ENCODE results near the gene MAGEA11.
"Not testable (repeated sequence)": the region's sequence is repeated elsewhere in the genome, so short reads cannot be mapped to it uniquely, and the experiment has no call there.

Gene MAGEA11

GRCh38 chrX:149718757-149719156, 6.9 kb downstream of the MAGEA11 start:
- no peak for DNase-seq

DNA sequence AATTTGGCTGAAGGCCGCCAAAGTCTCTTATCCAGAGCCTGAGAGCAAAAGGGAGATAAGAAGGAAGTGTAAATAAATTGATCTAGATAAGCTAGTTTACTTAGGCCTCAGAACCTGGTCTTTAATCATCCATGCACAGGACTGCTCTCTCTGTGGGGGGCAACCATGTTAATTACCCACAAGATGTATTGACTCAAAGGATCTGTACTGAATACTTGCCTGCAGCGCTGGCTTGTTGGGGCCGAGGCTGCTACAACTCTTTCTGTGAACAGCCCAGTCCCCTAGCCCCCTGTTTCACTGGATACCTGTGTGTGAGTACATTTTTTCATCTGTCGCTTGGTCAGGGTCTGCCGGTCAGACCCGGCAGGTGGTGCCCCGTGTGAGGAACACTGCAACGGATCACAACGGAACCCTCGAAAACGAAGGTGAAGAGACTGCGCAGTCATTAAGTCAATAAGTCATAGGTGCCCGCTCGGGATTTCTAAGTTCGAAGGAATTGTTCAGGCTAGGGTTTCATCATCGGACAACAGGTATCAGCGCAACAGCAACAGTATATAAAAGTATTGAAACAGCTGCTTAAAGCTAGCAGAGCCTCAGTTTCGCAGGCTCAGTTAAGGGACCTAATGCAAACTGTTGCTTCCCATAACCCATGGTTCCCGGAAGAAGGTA, 8.3 kb downstream of the MAGEA11 start:
- no peak for DNase-seq

- not testable (repeated sequence) for DNase-seq
Measured at GRCh38 chrX:149721241-149721640, 9.4 kb downstream of the MAGEA11 start.

DNA sequence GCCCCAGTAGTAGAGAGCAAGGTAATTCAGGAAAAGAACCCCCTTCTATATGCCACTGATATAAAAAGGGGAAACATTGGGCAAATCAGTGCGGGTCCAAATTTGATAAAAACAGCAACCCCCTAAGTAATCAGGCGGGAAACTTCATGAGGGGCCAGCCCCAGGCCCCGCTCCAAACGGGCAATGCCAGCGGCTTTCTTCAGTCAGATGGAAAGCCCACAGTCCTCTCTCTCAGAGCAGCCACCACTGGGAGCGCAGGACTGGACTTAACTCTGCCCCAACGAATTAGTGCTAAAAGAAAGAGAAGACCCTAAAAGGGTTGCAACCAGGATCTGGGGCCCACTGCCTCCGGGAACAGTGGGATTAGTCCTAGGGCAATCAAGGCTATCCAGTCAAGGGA, 9.9 kb downstream of the MAGEA11 start:
- no peak for DNase-seq

DNA sequence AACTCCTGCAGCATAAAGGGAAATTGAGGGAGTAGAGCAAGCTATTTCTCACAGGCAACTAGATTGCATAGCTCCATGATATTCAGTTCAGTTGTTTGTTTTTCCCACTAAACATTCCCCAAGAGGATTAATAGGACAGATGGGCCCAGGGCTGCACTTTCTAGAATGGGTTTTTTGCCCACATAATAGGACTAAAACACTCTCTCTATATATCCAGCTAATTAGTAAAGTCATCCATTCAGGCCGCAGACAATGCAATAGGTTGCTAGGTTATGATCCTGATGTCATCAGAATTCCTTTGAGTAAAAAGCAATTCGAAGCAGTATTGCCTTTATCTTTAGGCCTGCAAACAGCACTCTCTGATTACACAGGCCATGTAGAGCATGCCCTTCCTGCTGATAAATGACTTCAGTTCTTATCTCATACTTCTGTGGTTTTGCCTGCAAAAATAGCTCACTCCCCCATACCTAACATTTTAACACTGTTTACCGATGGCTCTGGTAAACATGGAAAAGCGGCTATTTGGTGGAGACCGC, 11.8 kb downstream of the MAGEA11 start:
- DNase-seq: not testable (repeated sequence)

- not testable (repeated sequence) for DNase-seq
Measured at GRCh38 chrX:149727308-149727707, 15.4 kb downstream of the MAGEA11 start.

DNA sequence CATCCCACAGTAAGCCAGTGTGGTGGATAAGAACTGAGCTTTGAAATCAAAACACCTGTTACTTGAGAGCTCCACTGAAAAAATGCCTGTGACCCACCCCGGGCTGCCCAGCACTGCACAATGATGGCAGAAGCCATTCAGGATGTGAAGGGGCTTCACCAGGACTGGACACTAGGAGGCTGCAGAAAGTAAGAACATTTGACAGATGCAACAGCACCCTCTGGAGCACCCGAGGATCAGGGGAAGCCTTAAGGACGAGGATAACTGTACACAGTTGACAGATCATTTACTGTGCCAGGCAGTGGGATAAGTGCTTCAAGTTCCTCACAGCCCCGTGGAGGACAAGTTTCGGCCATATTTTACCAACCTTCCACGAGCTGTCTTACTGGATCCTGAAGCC, 30.4 kb downstream of the MAGEA11 start:
- DNase-seq: not testable (repeated sequence)

DNA sequence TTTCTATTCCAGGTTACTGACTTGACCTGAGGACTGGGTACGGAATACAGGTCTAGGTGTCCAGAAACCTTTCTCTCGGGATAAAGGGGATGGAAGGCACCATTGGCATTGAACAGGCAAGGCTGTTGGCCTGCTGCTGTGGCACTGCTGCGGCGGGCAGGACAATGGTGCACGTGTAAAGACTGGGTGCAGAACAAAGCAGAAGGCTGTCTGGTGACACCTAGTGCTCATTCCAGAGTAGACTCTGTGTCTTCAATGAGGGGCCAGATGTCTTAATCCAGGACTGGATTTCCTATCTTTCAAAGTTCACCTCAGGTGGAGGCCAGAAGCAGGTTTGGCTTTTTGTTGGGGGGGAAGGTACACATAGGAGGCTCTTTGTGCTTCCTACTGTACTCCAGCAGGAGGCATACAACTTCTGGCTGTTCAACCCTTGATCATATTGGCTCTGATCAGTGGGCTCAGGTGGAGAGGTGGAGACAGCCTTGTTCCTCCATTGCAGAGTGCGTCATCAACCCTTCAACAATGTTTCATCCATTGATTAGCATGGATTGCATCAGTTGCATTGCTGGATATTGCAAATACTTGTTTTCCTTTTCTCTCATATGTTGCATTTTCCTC, 34.6 kb downstream of the MAGEA11 start:
- DNase-seq: not testable (repeated sequence)

- DNase-seq: no peak
Measured at GRCh38 chrX:149757206-149758067, 45.6 kb downstream of the MAGEA11 start.

DNA sequence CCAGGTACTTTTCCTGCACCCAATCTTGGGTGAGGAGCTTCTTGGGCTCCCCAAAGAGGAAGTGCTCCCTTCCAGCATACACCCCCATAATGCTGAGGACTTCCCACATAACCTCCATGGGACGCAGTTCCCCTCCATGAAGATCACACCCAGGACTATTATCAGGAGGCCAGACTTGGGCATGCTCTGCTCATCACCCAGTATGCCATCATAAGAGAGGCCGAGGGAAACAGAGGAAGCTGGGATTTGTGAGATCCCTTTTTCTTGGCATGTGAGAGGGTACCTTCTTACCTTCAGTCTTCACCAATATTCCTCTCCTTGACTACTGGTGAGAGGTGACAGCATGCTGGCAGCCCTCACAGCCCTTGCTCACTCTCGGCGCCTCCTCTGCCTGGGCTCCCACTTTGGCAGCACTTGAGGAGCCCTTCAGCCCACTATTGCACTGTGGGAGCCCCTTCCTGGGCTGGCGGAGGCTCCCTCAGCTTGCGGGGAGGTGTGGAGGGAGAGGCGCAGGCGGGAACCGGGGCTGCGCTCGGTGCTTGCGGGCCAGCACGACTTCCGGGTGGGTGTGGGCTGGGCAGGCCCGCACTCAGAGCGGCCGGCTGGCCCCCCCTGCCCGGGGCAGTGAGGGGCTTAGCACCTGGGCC, 46.3 kb downstream of the MAGEA11 start:
- DNase-seq: no peak

GRCh38 chrX:149758715-149759078, 46.8 kb downstream of the MAGEA11 start:
- not testable (repeated sequence) for DNase-seq

DNA sequence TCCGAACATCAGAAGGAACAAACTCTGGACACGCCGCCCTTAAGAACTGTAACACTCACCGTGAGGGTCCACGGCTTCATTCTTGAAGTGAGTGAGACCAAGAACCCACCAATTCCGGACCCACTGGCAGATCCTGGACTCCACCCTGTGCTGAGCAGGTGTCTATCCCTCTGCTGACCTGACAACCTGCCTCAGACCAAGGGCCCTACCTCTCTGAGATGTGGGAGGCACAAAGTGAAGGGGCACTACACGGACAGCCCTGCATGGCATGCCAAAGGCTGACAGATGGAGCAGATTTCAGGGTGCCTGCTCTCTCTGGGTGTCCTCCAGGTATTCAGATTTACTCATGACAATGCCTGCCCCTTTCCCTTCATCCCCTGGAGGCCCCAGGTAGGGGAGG, 48.0 kb downstream of the MAGEA11 start:
- no peak for DNase-seq

DNA sequence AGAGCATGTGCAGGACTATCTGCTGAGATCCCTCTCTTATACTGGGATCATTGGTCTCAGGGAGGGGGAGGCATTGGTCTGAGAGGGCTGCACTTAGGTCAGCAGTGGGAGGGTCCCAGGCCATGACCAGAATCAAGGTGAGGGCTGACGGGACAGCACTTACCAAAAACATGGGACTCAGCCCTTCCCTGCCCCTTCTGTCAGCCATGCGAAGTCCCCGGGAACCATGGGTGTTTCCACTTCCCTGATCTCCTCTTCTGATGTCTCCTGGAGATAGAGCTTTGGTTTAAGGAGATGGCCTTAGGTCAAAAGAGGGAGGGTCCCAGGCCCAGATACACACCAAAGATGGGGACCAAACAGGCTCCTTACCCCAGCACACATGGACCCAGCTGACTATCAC, 49.1 kb downstream of the MAGEA11 start:
- DNase-seq: no peak

DNA sequence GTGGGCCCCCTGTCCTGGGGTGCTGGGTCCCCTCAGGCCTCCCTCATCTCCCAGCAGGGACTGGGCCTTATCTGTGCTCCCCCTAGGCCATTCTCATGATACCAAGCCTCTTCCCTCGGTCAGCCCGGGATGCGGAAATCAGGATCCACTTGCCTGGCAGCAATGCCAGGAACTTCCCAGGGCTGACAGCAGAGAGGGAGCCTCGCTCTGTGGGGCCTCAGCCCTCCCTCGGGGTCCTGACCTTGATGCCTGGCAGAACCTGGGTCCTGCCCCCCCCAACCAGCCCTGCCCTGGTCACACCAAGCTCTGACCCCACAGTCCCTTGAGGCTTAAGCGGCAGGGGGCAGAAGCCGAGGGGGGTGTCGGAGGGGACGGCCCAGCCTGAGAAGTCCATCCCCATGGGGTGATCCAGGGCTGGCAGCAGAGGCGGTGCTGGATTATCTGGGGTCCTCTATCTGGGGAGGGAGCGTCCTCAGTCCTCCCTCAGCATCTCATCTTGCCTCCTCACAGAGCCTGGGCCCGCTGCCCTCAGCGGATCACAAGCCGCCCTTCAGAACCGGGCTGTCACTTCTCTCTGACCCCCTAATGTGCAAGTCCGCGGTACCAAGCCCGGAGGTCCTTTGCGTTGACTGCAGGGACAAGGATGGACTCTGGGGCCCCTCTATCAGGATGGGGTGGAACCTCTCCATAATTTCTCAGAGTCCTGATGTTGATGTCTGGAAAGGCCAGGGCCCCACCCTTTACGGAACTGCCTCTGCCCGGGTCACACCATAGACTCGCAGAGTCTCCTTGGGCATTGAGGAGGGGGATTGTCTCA, 50.2 kb downstream of the MAGEA11 start:
- not testable (repeated sequence) for DNase-seq

GRCh38 chrX:149762696-149763614, 51.1 kb downstream of the MAGEA11 start:
- no peak for DNase-seq
